A549 (cell line): ENCODE results near the gene TRAF3IP1. TPM values are rescaled to one million over a fixed set of nuclear protein-coding genes. Genes with fewer than 3 reads are reported as not detected.
A peak's percentile ranks its signal among the peaks of the same experiment; 100 is the strongest.

Source experiments
- ATAC-seq, 2 experiments: fragments of 200-7000 bp in 1 of 2; fragments of >200 bp in 1 of 2; cut with Nextera tagmentation in 1 of 2; cut with Tn5 transposase in 1 of 2; 3 replicates each; pipeline versions ENCODE4 v1.8.0 to v1.9.1; 2018 to 2020; ENCODE audit warnings: mild to moderate bottlenecking in 1 of 2, moderate library complexity in 1 of 2
- CTCF ChIA-PET: fragments of 300-600 bp; sonication (Branson Sonifier 250); formaldehyde crosslinking; extraction: SDS; loops from one replicate; lab custom pipeline; 2021; ENCODE audit warnings: antibody characterized with exemption, inconsistent platforms; lab: Yijun Ruan, JAX
- POLR2A ChIA-PET: fragments of 350-600 bp; formaldehyde crosslinking; extraction: SDS; loops from one replicate; lab custom pipeline; 2021; ENCODE audit warnings: antibody characterized with exemption, inconsistent platforms; lab: Yijun Ruan, JAX
- DNase-seq, 2 experiments: peaks; one replicate each; pipeline versions ENCODE4 v3.0.0 to v3.0.0-alpha.2; 2011 to 2016; ENCODE audit warnings: low read depth in 1 of 2, low spot score in 1 of 2
- FAIRE-seq: peaks from 2 replicates; lab custom pipeline; 2011; peaks lifted over from hg19 to GRCh38; lab: Jason Lieb, UNC
- H3K27ac ChIP-seq, 2 experiments: fragments of >200 bp; sonication (Bioruptor Twin); formaldehyde crosslinking; 3 replicates each; pipeline ENCODE4 v1.5.1; 2016 to 2017
- H3K4me1 ChIP-seq: fragments of >200 bp; sonication (Bioruptor Twin); formaldehyde crosslinking; 3 replicates; pipeline ENCODE4 v1.6.1; 2016
- H3K4me2 ChIP-seq: fragments of >200 bp; sonication (Bioruptor Twin); formaldehyde crosslinking; 3 replicates; pipeline ENCODE4 v1.6.1; 2016
- H3K4me3 ChIP-seq: fragments of >200 bp; sonication (Bioruptor Twin); formaldehyde crosslinking; 3 replicates; pipeline ENCODE4 v1.5.1; 2016
- H3K9me3 ChIP-seq: fragments of >200 bp; sonication (Bioruptor Twin); formaldehyde crosslinking; 3 replicates; pipeline ENCODE4 v1.6.1; 2016
- CBX2 ChIP-seq: fragments of 200-600 bp; sonication (generic); IDR thresholded peaks from 2 replicates; pipeline ENCODE4 v1.6.1; 2016; ENCODE audit warnings: low read depth, mild to moderate bottlenecking, borderline replicate concordance
- CHD4 ChIP-seq: fragments of 200-600 bp; sonication (generic); IDR thresholded peaks from 2 replicates; pipeline ENCODE4 v1.6.1; 2016; ENCODE audit warnings: antibody characterized with exemption, mild to moderate bottlenecking, borderline replicate concordance
- EHF ChIP-seq: fragments of 250-450 bp; sonication (Bioruptor Pico); IDR thresholded peaks from 2 replicates; pipeline ENCODE4 v1.5.0; 2020; ENCODE audit warnings: mild to moderate bottlenecking
- EP300 ChIP-seq, 2 experiments: fragments of >200 bp; sonication (Bioruptor Twin); formaldehyde crosslinking; IDR thresholded peaks; 2 replicates in 1 of 2; 3 replicates in 1 of 2; pipeline ENCODE4 v1.6.1; 2016 to 2017
- FOSB ChIP-seq: fragments of 250-450 bp; sonication (Bioruptor Pico); IDR thresholded peaks from 2 replicates; pipeline ENCODE4 v1.5.0; 2020; ENCODE audit warnings: mild to moderate bottlenecking, moderate library complexity
- FOSL2 ChIP-seq, 2 experiments: fragments of 450-650 bp in 1 of 2; fragments of >200 bp in 1 of 2; sonication (Bioruptor Twin) in 1 of 2; formaldehyde crosslinking; IDR thresholded peaks; 2 replicates each; pipeline versions ENCODE4 v1.5.0 to v1.6.1; 2016 to 2020; ENCODE audit warnings: mild to moderate bottlenecking in 1 of 2, moderate library complexity in 1 of 2
- HEYL ChIP-seq: fragments of 250-450 bp; sonication (Bioruptor Pico); IDR thresholded peaks from 2 replicates; pipeline ENCODE4 v1.8.0; 2021; ENCODE audit warnings: mild to moderate bottlenecking, moderate library complexity
- HOXA7 ChIP-seq: fragments of 250-450 bp; sonication (Bioruptor Pico); IDR thresholded peaks from 2 replicates; pipeline ENCODE4 v1.5.0; 2020; ENCODE audit warnings: mild to moderate bottlenecking, moderate library complexity
- HOXB5 ChIP-seq: fragments of 250-450 bp; sonication (Bioruptor Pico); IDR thresholded peaks from 2 replicates; pipeline ENCODE4 v1.5.0; 2020; ENCODE audit warnings: mild to moderate bottlenecking, moderate library complexity
- JUN ChIP-seq, 2 experiments: fragments of >200 bp; sonication (Bioruptor Twin); formaldehyde crosslinking; IDR thresholded peaks; 2 replicates in 1 of 2; 3 replicates in 1 of 2; pipeline ENCODE4 v1.6.1; 2016 to 2017
- KDM1A ChIP-seq: fragments of 200-600 bp; sonication (generic); IDR thresholded peaks from 2 replicates; pipeline ENCODE4 v1.6.1; 2016; ENCODE audit warnings: low read depth, mild to moderate bottlenecking
- MYC ChIP-seq: IDR thresholded peaks from 2 replicates; pipeline ENCODE4 v1.6.1; 2012; ENCODE audit warnings: mild to moderate bottlenecking, inconsistent platforms, low read length, improper control_type of control experiment, borderline replicate concordance
- NFE2L2 ChIP-seq: fragments of 150-350 bp; conservative IDR thresholded peaks from 2 replicates; pipeline ENCODE4 v1.6.1; 2014; ENCODE audit warnings: low read length
- NPAS2 ChIP-seq: fragments of 250-450 bp; sonication (Bioruptor Pico); IDR thresholded peaks from 2 replicates; pipeline ENCODE4 v1.8.0; 2022; ENCODE audit warnings: mild to moderate bottlenecking, moderate library complexity, borderline replicate concordance
- PHF8 ChIP-seq: fragments of 200-600 bp; sonication (generic); IDR thresholded peaks from 2 replicates; pipeline ENCODE4 v1.6.1; 2016; ENCODE audit warnings: low read depth, mild to moderate bottlenecking, antibody characterized with exemption, moderate library complexity, borderline replicate concordance
- RAD21 ChIP-seq, 2 experiments: fragments of >200 bp in 1 of 2; sonication (Bioruptor Twin) in 1 of 2; formaldehyde crosslinking in 1 of 2; IDR thresholded peaks in 1 of 2; conservative IDR thresholded peaks in 1 of 2; 2 replicates in 1 of 2; 3 replicates in 1 of 2; pipeline ENCODE4 v1.6.1; 2012 to 2018; ENCODE audit warnings: inconsistent platforms in 1 of 2
- RARB ChIP-seq: fragments of 250-450 bp; sonication (Bioruptor Pico); IDR thresholded peaks from 2 replicates; pipeline ENCODE4 v1.8.0; 2021; ENCODE audit warnings: mild to moderate bottlenecking, moderate library complexity
- REST ChIP-seq: fragments of 200-600 bp; sonication (generic); IDR thresholded peaks from 2 replicates; pipeline ENCODE4 v1.6.1; 2016; ENCODE audit warnings: antibody characterized with exemption, mild to moderate bottlenecking, moderate library complexity
- ZFP36 ChIP-seq: fragments of 450-650 bp; IDR thresholded peaks from 2 replicates; pipeline ENCODE4 v1.6.1; 2014; ENCODE audit warnings: borderline replicate concordance; ENCODE audit not compliant: partially characterized antibody
- ZNF302 ChIP-seq: fragments of 250-450 bp; sonication (Bioruptor Pico); IDR thresholded peaks from 2 replicates; pipeline ENCODE4 v1.9.0; 2021; ENCODE audit warnings: inconsistent platforms, mild to moderate bottlenecking, moderate library complexity
- ZSCAN20 ChIP-seq: fragments of 250-450 bp; sonication (Bioruptor Pico); IDR thresholded peaks from 2 replicates; pipeline ENCODE4 v1.8.0; 2022; ENCODE audit warnings: mild to moderate bottlenecking, moderate library complexity
- WGBS: methylation state at CpG from one replicate; pipeline ENCODE4 v1.1.6; 2017; ENCODE audit errors: missing lambda C conversion rate; 5-methylcytosine and 5-hydroxymethylcytosine counted together
- polyA plus RNA-seq, 4 experiments: library from polyadenylated mRNA; depleted of rRNA in 3 of 4; stranded (reverse); fragments of >200 nt; fragmentation: RNase III in 1 of 4; extraction: RNeasy Plus Mini Kit Qiagen cat#74134 plus additional on column Dnase treatment in 1 of 4; gene quantifications; 2 replicates in 3 of 4; 3 replicates in 1 of 4; pipeline ENCODE4 v1.2.3, GENCODE V29; 2011 to 2017
- TF ChIP-seq, protein P1 (sequence below): fragments of 150-350 bp; IDR thresholded peaks from 2 replicates; pipeline ENCODE4 v1.6.1; 2014; ENCODE audit warnings: low read depth, mild to moderate bottlenecking, low read length
- TF ChIP-seq, protein P2 (sequence below): fragments of >200 bp; sonication (Bioruptor Twin); formaldehyde crosslinking; IDR thresholded peaks from 3 replicates; pipeline ENCODE4 v1.6.1; 2016

Gene TRAF3IP1
- polyA plus RNA-seq, 2 of the 4 experiments (the other 2 are of a cell fraction): 10.6 to 19.2 TPM

- no peak for TF ChIP-seq CHD4
- TF ChIP-seq, protein P1, sequence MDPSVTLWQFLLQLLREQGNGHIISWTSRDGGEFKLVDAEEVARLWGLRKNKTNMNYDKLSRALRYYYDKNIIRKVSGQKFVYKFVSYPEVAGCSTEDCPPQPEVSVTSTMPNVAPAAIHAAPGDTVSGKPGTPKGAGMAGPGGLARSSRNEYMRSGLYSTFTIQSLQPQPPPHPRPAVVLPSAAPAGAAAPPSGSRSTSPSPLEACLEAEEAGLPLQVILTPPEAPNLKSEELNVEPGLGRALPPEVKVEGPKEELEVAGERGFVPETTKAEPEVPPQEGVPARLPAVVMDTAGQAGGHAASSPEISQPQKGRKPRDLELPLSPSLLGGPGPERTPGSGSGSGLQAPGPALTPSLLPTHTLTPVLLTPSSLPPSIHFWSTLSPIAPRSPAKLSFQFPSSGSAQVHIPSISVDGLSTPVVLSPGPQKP: no peak
- TF ChIP-seq HOXB5 (CRISPR knock-in tag): no peak
- peak; percentile 38; the same call in 1 of the 2 replicates for TF ChIP-seq REST
- no peak for TF ChIP-seq FOSL2 (IDR thresholded peaks at IDR 0.05)
- TF ChIP-seq FOSL2 (CRISPR knock-in tag; IDR thresholded peaks at IDR 0.05): no peak
- TF ChIP-seq FOSB (CRISPR knock-in tag): no peak
- peak; percentile 21 to 31; a peak in 2 of 5 replicates for TF ChIP-seq RAD21 (conservative IDR thresholded peaks at IDR 0.05 in 1 of 2, IDR thresholded peaks at IDR 0.05 in 1 of 2)
- TF ChIP-seq EHF (CRISPR knock-in tag): no peak
- TF ChIP-seq EP300 (IDR thresholded peaks at IDR 0.05): no peak
- TF ChIP-seq RARB (CRISPR knock-in tag): no peak
- no peak for TF ChIP-seq NPAS2
These were observed 15.0 kb upstream of the TRAF3IP1 start (continued) for GRCh38 chr2:238305092-238305862.

DNA sequence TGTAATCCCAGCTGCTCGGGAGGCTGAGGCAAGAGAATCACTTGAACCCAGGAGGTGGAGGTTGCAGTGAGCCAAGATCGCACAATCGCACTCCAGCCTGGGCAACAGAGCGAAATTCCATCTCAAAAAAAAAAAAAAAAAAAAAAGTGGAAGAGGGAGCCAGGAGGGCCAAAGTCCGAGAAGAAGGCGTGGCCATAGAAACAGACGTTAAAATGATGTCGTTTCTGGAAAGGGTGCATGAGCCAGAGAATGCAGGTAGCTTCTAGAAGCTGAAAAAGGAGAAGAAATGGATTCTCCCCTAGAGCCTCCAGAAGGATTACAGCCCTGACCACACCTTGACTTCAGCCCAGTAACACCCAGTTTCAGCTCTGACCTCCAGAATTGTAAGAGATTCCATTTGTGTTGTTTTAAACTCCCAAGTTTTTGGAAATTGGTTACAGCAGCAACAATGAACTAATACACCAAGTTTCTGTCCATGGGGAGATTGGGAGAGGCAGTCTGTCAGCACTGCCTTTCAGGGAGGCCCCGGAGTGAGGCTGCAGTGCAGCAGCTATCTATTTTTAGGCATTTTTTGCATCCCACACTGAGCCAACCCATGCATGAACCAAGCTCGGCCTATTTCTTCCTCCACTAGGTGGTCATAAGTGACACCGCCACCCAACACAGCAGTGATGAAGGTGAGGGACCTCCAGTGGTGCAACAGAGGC lies 14.2 kb upstream of the TRAF3IP1 start:
- no peak for ATAC-seq
- CTCF ChIA-PET: interaction anchor here (0.7 to 5.0 kb wide), 9 partner anchors 16 to 561 kb away, joined by 3 to 29 read pairs (median 6); partner anchors contain the start of gene PER2

More for the DNA sequence above, 14.2 kb upstream of the TRAF3IP1 start:
- no peaks in the 10 kb centered on the region for H3K9me3 ChIP-seq
- DNase-seq: no peak
- TF ChIP-seq HEYL (CRISPR knock-in tag) (no peak), CBX2 (no peak), MYC (no peak), JUN (IDR thresholded peaks at IDR 0.05) (no peak), KDM1A (no peak), ZNF302 (CRISPR knock-in tag) (no peak), EHF (CRISPR knock-in tag) (no peak), ZFP36 (no peak), PHF8 (no peak), NFE2L2 (no peak), ZSCAN20 (CRISPR knock-in tag) (no peak), HOXB5 (CRISPR knock-in tag) (no peak), HOXA7 (CRISPR knock-in tag) (no peak)
- TF ChIP-seq, protein P2, sequence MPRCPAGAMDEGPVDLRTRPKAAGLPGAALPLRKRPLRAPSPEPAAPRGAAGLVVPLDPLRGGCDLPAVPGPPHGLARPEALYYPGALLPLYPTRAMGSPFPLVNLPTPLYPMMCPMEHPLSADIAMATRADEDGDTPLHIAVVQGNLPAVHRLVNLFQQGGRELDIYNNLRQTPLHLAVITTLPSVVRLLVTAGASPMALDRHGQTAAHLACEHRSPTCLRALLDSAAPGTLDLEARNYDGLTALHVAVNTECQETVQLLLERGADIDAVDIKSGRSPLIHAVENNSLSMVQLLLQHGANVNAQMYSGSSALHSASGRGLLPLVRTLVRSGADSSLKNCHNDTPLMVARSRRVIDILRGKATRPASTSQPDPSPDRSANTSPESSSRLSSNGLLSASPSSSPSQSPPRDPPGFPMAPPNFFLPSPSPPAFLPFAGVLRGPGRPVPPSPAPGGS: no peak
- TF ChIP-seq, protein P1: no peak
- 77% methylated on average over 11 of the region's 11 CpGs for WGBS
- no peak overlapping the region for H3K4me3 ChIP-seq
- POLR2A ChIA-PET: interaction anchor here (1.3 kb wide), 1 partner anchor 19 kb away, joined by 3 read pairs; no protein-coding TSS in a partner anchor
- no peak overlapping the region; a peak in 1 of 6 replicates for H3K27ac ChIP-seq
- no peak for FAIRE-seq
- H3K4me1 ChIP-seq: peaks cover 21% of the 10 kb centered on the region
- H3K4me2 ChIP-seq: no peak overlapping the region; the same call in 2 of the 3 replicates
